Mammary epithelial cell (primary cell): ENCODE results near the gene MEOX2.

ENCODE experiments used
- EZH2 ChIP-seq: IDR thresholded peaks from 2 replicates; pipeline ENCODE4 v1.6.1; 2012; ENCODE audit warnings: low read length, inconsistent platforms, borderline replicate concordance
- TF ChIP-seq, protein P1 (sequence below), 2 donors: IDR thresholded peaks in 1 of 2; conservative IDR thresholded peaks in 1 of 2; 2 replicates each; pipeline ENCODE4 v1.5.1; 2011 to 2012; ENCODE audit warnings: inconsistent platforms in 2 of 2, low read length in 2 of 2, mild to moderate bottlenecking in 2 of 2, control low read depth in 1 of 2, low read depth in 1 of 2; ENCODE audit not compliant: insufficient read depth in 1 of 2; ENCODE audit errors: extremely low read depth in 1 of 2

DNA sequence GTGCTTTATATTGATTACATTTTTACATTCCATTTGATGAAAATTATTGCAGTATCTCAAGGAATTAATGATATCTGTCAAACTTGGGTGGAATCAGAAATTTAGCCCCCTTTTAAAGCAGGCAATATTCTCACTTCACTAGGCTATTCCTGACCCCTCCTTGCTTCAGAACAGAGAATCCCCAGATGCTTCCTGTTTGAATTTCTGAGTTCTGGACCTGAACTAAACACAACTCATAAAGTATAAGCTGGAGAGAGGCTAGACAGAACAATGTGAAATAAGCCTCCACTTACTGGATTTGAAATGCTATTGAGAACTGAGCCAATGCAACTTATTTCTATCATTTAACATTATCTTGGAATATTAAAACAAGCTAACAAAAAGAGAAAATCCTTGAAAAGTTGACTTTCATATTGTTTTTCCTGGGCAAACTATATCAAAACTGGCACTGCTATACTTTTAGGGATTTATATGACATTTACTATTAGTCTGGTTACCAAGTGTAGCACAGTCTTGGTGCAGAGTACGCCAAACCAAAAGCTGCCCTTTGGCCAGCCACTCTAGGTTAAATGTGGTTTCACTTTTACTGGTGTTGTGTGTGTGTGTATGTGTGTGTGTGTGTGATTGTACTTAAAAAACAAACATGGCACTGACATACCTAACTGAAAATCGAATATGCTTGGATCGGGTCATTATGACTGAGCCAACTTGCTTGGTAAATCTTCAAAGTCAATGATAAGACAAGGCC lies 105.7 kb downstream of the MEOX2 start:
- TF ChIP-seq EZH2, result no peak
- TF ChIP-seq, protein P1, sequence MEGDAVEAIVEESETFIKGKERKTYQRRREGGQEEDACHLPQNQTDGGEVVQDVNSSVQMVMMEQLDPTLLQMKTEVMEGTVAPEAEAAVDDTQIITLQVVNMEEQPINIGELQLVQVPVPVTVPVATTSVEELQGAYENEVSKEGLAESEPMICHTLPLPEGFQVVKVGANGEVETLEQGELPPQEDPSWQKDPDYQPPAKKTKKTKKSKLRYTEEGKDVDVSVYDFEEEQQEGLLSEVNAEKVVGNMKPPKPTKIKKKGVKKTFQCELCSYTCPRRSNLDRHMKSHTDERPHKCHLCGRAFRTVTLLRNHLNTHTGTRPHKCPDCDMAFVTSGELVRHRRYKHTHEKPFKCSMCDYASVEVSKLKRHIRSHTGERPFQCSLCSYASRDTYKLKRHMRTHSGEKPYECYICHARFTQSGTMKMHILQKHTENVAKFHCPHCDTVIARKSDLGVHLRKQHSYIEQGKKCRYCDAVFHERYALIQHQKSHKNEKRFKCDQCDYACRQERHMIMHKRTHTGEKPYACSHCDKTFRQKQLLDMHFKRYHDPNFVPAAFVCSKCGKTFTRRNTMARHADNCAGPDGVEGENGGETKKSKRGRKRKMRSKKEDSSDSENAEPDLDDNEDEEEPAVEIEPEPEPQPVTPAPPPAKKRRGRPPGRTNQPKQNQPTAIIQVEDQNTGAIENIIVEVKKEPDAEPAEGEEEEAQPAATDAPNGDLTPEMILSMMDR (conservative IDR thresholded peaks at IDR 0.05 in 1 of 2, IDR thresholded peaks at IDR 0.05 in 1 of 2; ENCODE audit: extremely low read depth in 1 of 2, insufficient read depth in 1 of 2, low read depth in 1 of 2, low read length in 2 of 2), result no peak
